RWPE2 (cell line): ENCODE measurements around the gene DDX41.

Source experiments
- ATAC-seq: fragments of 200-7000 bp; cut with Tn5 transposase; 3 replicates; pipeline ENCODE4 v1.9.1; 2021; ENCODE audit warnings: low read depth
- DNase-seq: peaks from one replicate; pipeline ENCODE4 v3.0.0-alpha.2; 2020; ENCODE audit warnings: low spot score
- H3K27ac ChIP-seq: fragments of 450-650 bp; 2 replicates; pipeline ENCODE4 v1.5.1; 2017; ENCODE audit warnings: mild to moderate bottlenecking; ENCODE audit not compliant: poor library complexity, severe bottlenecking
- H3K27me3 ChIP-seq: fragments of 250-450 bp; sonication (Bioruptor Pico); 2 replicates; pipeline ENCODE4 v1.5.1; 2021; ENCODE audit warnings: mild to moderate bottlenecking, moderate library complexity; ENCODE audit not compliant: insufficient read depth, poor library complexity, severe bottlenecking
- H3K36me3 ChIP-seq: fragments of 250-450 bp; sonication (Bioruptor Pico); 2 replicates; pipeline ENCODE4 v1.5.1; 2020; ENCODE audit warnings: low read depth, mild to moderate bottlenecking, moderate library complexity
- H3K4me1 ChIP-seq: fragments of 250-450 bp; sonication (Bioruptor Pico); 2 replicates; pipeline ENCODE4 v1.5.1; 2021; ENCODE audit warnings: mild to moderate bottlenecking, moderate library complexity; ENCODE audit not compliant: insufficient read depth, poor library complexity, severe bottlenecking
- H3K4me3 ChIP-seq: fragments of 250-450 bp; sonication (Bioruptor Pico); 2 replicates; pipeline ENCODE4 v1.5.1; 2021; ENCODE audit warnings: mild to moderate bottlenecking, moderate library complexity; ENCODE audit not compliant: severe bottlenecking
- H3K9me3 ChIP-seq: fragments of 250-450 bp; sonication (Bioruptor Pico); 2 replicates; pipeline ENCODE4 v1.5.1; 2021; ENCODE audit warnings: mild to moderate bottlenecking, moderate library complexity; ENCODE audit not compliant: severe bottlenecking
- TF ChIP-seq, protein P1 (sequence below): fragments of 450-650 bp; IDR thresholded peaks from one replicate; pipeline ENCODE4 v1.5.1; 2017; ENCODE audit warnings: mild to moderate bottlenecking, moderate library complexity; ENCODE audit not compliant: poor library complexity, severe bottlenecking

DDX41 gene

DNA sequence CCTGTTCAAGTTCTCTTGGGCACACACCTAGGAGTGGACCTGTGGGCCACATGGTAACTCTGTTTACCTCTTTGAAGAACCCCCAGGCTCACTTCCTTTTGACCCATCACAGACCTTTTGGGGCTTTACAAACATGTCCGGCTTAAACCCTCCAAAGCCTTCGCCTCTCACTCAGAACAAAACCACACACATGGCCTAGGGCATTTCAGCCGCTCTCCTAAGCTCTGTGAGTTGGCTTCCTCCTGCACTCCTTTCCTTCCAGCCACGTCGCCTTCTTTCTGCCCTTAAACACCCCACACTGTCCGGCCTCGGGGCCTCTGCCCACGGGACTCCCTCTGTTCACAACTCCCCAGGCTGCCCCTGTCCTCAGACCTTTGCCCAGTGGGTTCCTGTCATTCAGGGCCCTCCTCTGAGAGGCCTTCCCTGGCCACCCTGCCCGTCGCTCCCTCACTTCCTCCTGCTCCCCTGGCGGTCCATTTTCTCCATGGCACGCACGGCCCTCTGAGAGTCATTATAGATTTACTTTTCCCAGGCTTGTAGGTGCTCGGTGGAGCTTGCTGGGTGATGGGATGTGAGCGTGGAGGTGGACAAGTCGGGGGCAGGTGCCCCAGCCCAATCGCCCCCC, 9.1 kb downstream of the DDX41 start:
- ATAC-seq, result no peak

GRCh38 chr5:177507165-177507564, 9.6 kb downstream of the DDX41 start:
- DNase-seq, result no peak
- no peak overlapping the region for H3K4me3 ChIP-seq
- no peak overlapping the region for H3K27ac ChIP-seq
- H3K9me3 ChIP-seq, result no peaks in the 10 kb centered on the region
- no peaks in the 10 kb centered on the region for H3K27me3 ChIP-seq
- TF ChIP-seq, protein P1, sequence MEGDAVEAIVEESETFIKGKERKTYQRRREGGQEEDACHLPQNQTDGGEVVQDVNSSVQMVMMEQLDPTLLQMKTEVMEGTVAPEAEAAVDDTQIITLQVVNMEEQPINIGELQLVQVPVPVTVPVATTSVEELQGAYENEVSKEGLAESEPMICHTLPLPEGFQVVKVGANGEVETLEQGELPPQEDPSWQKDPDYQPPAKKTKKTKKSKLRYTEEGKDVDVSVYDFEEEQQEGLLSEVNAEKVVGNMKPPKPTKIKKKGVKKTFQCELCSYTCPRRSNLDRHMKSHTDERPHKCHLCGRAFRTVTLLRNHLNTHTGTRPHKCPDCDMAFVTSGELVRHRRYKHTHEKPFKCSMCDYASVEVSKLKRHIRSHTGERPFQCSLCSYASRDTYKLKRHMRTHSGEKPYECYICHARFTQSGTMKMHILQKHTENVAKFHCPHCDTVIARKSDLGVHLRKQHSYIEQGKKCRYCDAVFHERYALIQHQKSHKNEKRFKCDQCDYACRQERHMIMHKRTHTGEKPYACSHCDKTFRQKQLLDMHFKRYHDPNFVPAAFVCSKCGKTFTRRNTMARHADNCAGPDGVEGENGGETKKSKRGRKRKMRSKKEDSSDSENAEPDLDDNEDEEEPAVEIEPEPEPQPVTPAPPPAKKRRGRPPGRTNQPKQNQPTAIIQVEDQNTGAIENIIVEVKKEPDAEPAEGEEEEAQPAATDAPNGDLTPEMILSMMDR, result peak; percentile 30
- ATAC-seq, result no peak; the same call in 2 of the 3 replicates
- no peaks in the 10 kb centered on the region for H3K4me1 ChIP-seq
- H3K36me3 ChIP-seq, result peaks cover 22% of the 10 kb centered on the region

More for the DNA sequence above, 9.1 kb downstream of the DDX41 start:
- Histone ChIP-seq H3K36me3 (peaks cover 28% of the 10 kb centered on the region), H3K9me3 (no peaks in the 10 kb centered on the region), H3K4me3 (no peak overlapping the region), H3K27me3 (no peaks in the 10 kb centered on the region), H3K4me1 (no peaks in the 10 kb centered on the region), H3K27ac (no peak overlapping the region)
- DNase-seq, result no peak
- TF ChIP-seq, protein P1, result peak; percentile 7

- DNase-seq (no peak), ATAC-seq (no peak)
- Histone ChIP-seq H3K4me1 (no peaks in the 10 kb centered on the region), H3K9me3 (no peaks in the 10 kb centered on the region), H3K27me3 (no peaks in the 10 kb centered on the region), H3K4me3 (no peak overlapping the region), H3K36me3 (peaks cover 1% of the 10 kb centered on the region), H3K27ac (no peak overlapping the region)
- TF ChIP-seq, protein P1, result no peak
Observed at GRCh38 chr5:177505075-177505474, 11.7 kb downstream of the DDX41 start.

DNA sequence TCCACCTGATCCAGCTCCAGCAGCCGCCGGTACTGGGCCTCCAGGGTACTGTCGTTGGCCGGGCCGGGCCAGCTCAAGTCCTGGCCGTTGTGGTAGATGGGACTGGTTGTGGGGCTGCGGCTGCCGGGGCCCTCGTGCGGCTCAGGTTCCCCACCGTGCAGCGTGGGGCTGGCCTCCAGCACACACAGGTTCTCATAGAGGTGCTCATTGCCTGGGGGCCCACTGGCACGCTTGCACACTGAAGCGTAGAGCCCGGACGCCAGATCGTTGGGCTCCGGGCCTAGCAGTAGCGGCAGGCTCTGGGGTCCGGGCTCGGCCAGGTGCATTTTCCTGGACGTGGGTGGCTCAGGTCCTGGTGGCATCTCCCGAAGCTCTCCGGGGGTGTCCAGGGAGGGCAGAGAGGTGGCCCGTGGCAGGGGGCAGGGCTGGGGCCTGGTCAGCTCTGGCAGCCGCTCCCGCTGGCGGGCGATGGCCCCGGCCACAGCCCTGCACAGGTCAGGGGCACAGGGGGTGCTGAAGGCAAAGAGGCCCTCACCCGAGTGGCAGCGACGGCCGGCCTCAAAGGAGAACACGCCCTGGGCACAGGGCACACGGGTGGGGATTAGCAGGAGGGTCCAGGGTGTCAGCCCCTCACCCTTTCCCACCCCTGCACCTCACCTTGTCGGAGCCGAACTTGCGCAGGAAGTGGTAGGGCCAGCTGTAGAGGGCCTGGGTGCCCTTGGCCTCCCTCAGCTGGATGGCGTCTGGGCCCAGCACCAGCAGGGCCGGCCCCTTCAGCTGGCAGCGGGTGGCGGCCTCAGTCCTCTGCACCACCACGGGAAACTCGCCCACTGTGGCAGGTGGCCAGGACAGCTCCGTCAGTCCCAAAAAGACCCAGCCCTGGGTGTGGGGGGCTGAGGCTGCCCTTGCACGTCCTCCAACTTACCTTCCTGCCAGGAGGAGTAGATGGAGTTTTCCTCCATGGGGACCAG, 12.4 kb downstream of the DDX41 start:
- TF ChIP-seq, protein P1, result no peak
- no peaks in the 10 kb centered on the region for H3K36me3 ChIP-seq
- no peak overlapping the region for H3K27ac ChIP-seq
- no peaks in the 10 kb centered on the region for H3K9me3 ChIP-seq
- no peaks in the 10 kb centered on the region for H3K27me3 ChIP-seq
- DNase-seq (no peak), ATAC-seq (no peak)
- H3K4me1 ChIP-seq, result no peaks in the 10 kb centered on the region
- H3K4me3 ChIP-seq, result no peak overlapping the region
